Progenitor cell of endocrine pancreas (in vitro differentiated cells): ENCODE data around the gene LAMP5. TPM values are rescaled to one million over a fixed set of nuclear protein-coding genes. Genes with fewer than 3 reads are reported as not detected.

Experiments used
- DNase-seq: peaks from one replicate; pipeline ENCODE4 v3.0.0; 2021; ENCODE audit warnings: low spot score; ENCODE audit not compliant: unreplicated experiment
- H3K27ac Mint-ChIP-seq: 2 replicates; pipeline ENCODE4 v1.8.0; 2021; ENCODE audit warnings: mild to moderate bottlenecking, moderate library complexity, mixed read lengths
- H3K27me3 Mint-ChIP-seq: 2 replicates; pipeline ENCODE4 v1.8.0; 2021; ENCODE audit warnings: mixed read lengths
- H3K36me3 Mint-ChIP-seq: 2 replicates; pipeline ENCODE4 v1.8.0; 2022; ENCODE audit warnings: mixed read lengths; ENCODE audit not compliant: insufficient read depth
- H3K4me1 Mint-ChIP-seq: 2 replicates; pipeline ENCODE4 v1.8.0; 2021; ENCODE audit warnings: low read depth, mixed read lengths
- H3K4me3 Mint-ChIP-seq: 2 replicates; pipeline ENCODE4 v1.8.0; 2021; ENCODE audit warnings: low read depth, mild to moderate bottlenecking, moderate library complexity, mixed read lengths
- H3K9me3 Mint-ChIP-seq: 2 replicates; pipeline ENCODE4 v1.8.0; 2021; ENCODE audit warnings: low read depth, mixed read lengths
- CTCF ChIP-seq: fragments of 200-600 bp; sonication (generic); IDR thresholded peaks from one replicate; pipeline ENCODE4 v1.5.0; 2021; ENCODE audit warnings: antibody characterized with exemption, mild to moderate bottlenecking; ENCODE audit not compliant: unreplicated experiment
- total RNA-seq: library from RNA; stranded (reverse); gene quantifications from 2 replicates; pipeline ENCODE4 v1.2.1, GENCODE V29; 2021

LAMP5 gene
- total RNA-seq, 1 donor from 2014 or later, result not detected

GRCh38 chr20:9491324-9491723 lies 23.1 kb upstream of the LAMP5 start:
- Mint-ChIP-seq H3K4me3 (no peak overlapping the region), H3K27me3 (peaks cover 7% of the 10 kb centered on the region), H3K36me3 (no peaks in the 10 kb centered on the region), H3K9me3 (peaks cover 3% of the 10 kb centered on the region), H3K4me1 (no peaks in the 10 kb centered on the region), H3K27ac (no peak overlapping the region)
- TF ChIP-seq CTCF, result no peak
- no peak for DNase-seq

GRCh38 chr20:9492067-9492466 lies 22.3 kb upstream of the LAMP5 start:
- no peak for DNase-seq
- Mint-ChIP-seq H3K4me3 (no peak overlapping the region), H3K36me3 (no peaks in the 10 kb centered on the region), H3K4me1 (no peaks in the 10 kb centered on the region), H3K27me3 (peaks cover 7% of the 10 kb centered on the region), H3K27ac (no peak overlapping the region), H3K9me3 (peaks cover 3% of the 10 kb centered on the region)
- TF ChIP-seq CTCF, result no peak

- Mint-ChIP-seq H3K4me3 (no peak overlapping the region), H3K27ac (no peak overlapping the region), H3K36me3 (no peaks in the 10 kb centered on the region), H3K9me3 (peaks cover 3% of the 10 kb centered on the region), H3K4me1 (no peaks in the 10 kb centered on the region), H3K27me3 (peaks cover 7% of the 10 kb centered on the region)
- no peak for DNase-seq
- no peak for TF ChIP-seq CTCF
Observed at GRCh38 chr20:9493803-9494202, 20.6 kb upstream of the LAMP5 start.

GRCh38 chr20:9495701-9496100 lies 18.7 kb upstream of the LAMP5 start:
- Mint-ChIP-seq H3K4me3 (no peak overlapping the region), H3K4me1 (no peaks in the 10 kb centered on the region), H3K36me3 (no peaks in the 10 kb centered on the region), H3K9me3 (peaks cover 3% of the 10 kb centered on the region), H3K27me3 (peaks cover 3% of the 10 kb centered on the region), H3K27ac (no peak overlapping the region)
- no peak for TF ChIP-seq CTCF
- DNase-seq, result no peak

GRCh38 chr20:9496155-9496554 lies 18.2 kb upstream of the LAMP5 start:
- Mint-ChIP-seq H3K36me3 (no peaks in the 10 kb centered on the region), H3K4me3 (no peak overlapping the region), H3K27ac (no peak overlapping the region), H3K9me3 (peaks cover 3% of the 10 kb centered on the region), H3K4me1 (no peaks in the 10 kb centered on the region), H3K27me3 (peaks cover 3% of the 10 kb centered on the region)
- TF ChIP-seq CTCF, result no peak
- DNase-seq, result no peak
